HG02588 (cell line): ENCODE measurements around the gene CMKLR1.

ENCODE experiments used
- ATAC-seq: cut with Tn5 transposase; IDR thresholded peaks from one replicate; pipeline ENCODE4 v1.9.1; 2021; ENCODE audit warnings: mild to moderate bottlenecking, moderate library complexity; ENCODE audit not compliant: unreplicated experiment

Gene CMKLR1

GRCh38 chr12:108363565-108363964 lies 24.5 kb upstream of the CMKLR1 start:
- no peak for ATAC-seq

GRCh38 chr12:108363165-108363564 lies 24.1 kb upstream of the CMKLR1 start:
- ATAC-seq = no peak

GRCh38 chr12:108361606-108362005 lies 22.5 kb upstream of the CMKLR1 start:
- ATAC-seq = no peak

- ATAC-seq = no peak
Observed at GRCh38 chr12:108360487-108360886, 21.4 kb upstream of the CMKLR1 start.

- no peak for ATAC-seq
Observed at GRCh38 chr12:108360057-108360456, 20.9 kb upstream of the CMKLR1 start.

GRCh38 chr12:108358580-108358965 lies 19.5 kb upstream of the CMKLR1 start:
- no peak for ATAC-seq

GRCh38 chr12:108357834-108358579 lies 18.9 kb upstream of the CMKLR1 start:
- ATAC-seq = no peak

GRCh38 chr12:108356835-108357806 lies 18.0 kb upstream of the CMKLR1 start:
- ATAC-seq = no peak

GRCh38 chr12:108355069-108355468 lies 16.0 kb upstream of the CMKLR1 start:
- no peak for ATAC-seq

- no peak for ATAC-seq
Observed at GRCh38 chr12:108352591-108352990, 13.5 kb upstream of the CMKLR1 start.

GRCh38 chr12:108350511-108350910 lies 11.4 kb upstream of the CMKLR1 start:
- no peak for ATAC-seq

GRCh38 chr12:108349278-108349688 lies 10.2 kb upstream of the CMKLR1 start:
- no peak for ATAC-seq

GRCh38 chr12:108348842-108349241 lies 9.7 kb upstream of the CMKLR1 start:
- ATAC-seq = no peak

- ATAC-seq = no peak
Observed at GRCh38 chr12:108346727-108347710, 7.9 kb upstream of the CMKLR1 start.

- ATAC-seq = no peak
Observed at GRCh38 chr12:108345716-108346633, 6.9 kb upstream of the CMKLR1 start.

GRCh38 chr12:108342985-108343384 lies 3.9 kb upstream of the CMKLR1 start:
- no peak for ATAC-seq

- ATAC-seq = no peak
Observed at GRCh38 chr12:108341854-108342847, 3.0 kb upstream of the CMKLR1 start.

- ATAC-seq = no peak
Observed at GRCh38 chr12:108341356-108341755, 2.2 kb upstream of the CMKLR1 start.
